Superior temporal gyrus (tissue), 1 donor: ENCODE data around the gene HLA-A.

Source experiments
- DNase-seq: peaks from one replicate; pipeline ENCODE4 v3.0.0-alpha.2; 2016; ENCODE audit errors: extremely low spot score

HLA-A gene

GRCh38 chr6:29935273-29935955 lies 6.9 kb upstream of the HLA-A start:
- DNase-seq, result no peak

DNA sequence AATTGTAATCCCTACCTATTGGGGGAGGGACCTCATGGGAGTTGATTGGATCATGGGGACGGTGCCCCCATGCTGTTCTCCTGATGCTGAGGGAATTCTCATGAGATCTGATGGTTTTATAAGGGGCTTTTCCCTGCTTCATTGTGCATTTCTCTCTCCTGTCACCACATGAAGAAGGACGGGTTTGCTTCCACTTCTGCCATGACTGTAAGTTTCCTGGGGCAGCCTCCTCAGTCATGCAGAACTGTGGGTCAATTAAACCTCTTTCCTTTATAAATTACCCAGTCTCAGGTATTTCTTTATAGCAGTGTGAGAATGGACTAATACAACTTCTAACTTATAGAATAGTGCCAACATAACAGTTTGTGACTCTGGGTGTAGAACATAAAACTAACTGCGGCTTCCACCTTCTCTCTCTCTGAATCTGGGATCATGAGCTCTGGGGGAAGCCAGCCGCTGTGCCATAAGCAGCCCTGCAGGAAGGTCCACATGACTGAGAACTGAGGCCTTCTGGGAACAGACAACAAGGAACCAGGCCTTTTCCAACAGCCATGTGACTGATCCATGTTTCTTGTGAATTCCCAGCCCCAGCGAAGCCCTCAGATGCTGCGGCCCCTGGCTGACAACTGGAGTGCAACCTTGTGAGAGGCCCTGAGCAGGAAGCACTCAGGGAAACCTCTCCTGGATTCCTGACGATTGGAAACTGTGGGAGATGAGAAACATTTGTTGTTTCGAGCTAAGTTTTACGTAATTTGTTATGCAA lies 3.4 kb upstream of the HLA-A start:
- no peak for DNase-seq

GRCh38 chr6:29941016-29941415 lies 1.3 kb upstream of the HLA-A start:
- no peak for DNase-seq

DNA sequence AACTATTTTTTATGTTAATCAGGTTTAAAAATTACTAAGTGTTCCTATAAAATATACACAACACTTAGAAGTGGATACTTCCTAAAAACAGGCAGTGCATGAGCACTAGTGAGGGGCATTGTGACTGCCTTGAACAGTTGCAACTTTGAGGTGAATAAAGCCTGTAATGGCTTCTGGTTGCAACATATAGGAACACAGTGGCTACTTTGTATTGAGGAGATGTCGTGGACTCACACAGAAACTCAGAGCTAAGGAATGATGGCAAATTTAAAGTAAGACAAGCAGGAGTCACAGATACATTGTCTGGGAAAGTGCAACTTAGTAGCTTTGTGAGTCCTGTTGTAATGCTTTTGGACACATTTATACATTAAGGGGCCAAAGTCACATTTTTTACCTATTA lies 861 bp upstream of the HLA-A start:
- DNase-seq, result peak; percentile 32

- DNase-seq, result no peak
Observed at GRCh38 chr6:29941916-29942274, 437 bp upstream of the HLA-A start.

DNA sequence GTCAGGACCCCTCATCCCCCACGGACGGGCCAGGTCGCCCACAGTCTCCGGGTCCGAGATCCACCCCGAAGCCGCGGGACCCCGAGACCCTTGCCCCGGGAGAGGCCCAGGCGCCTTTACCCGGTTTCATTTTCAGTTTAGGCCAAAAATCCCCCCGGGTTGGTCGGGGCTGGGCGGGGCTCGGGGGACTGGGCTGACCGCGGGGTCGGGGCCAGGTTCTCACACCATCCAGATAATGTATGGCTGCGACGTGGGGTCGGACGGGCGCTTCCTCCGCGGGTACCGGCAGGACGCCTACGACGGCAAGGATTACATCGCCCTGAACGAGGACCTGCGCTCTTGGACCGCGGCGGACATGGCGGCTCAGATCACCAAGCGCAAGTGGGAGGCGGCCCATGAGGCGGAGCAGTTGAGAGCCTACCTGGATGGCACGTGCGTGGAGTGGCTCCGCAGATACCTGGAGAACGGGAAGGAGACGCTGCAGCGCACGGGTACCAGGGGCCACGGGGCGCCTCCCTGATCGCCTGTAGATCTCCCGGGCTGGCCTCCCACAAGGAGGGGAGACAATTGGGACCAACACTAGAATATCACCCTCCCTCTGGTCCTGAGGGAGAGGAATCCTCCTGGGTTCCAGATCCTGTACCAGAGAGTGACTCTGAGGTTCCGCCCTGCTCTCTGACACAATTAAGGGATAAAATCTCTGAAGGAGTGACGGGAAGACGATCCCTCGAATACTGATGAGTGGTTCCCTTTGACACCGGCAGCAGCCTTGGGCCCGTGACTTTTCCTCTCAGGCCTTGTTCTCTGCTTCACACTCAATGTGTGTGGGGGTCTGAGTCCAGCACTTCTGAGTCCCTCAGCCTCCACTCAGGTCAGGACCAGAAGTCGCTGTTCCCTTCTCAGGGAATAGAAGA lies 978 bp downstream of the HLA-A start:
- no peak for DNase-seq

GRCh38 chr6:29945281-29945820 lies 3.0 kb downstream of the HLA-A start:
- no peak for DNase-seq

GRCh38 chr6:29946223-29947076 lies 4.1 kb downstream of the HLA-A start:
- DNase-seq, result no peak

DNA sequence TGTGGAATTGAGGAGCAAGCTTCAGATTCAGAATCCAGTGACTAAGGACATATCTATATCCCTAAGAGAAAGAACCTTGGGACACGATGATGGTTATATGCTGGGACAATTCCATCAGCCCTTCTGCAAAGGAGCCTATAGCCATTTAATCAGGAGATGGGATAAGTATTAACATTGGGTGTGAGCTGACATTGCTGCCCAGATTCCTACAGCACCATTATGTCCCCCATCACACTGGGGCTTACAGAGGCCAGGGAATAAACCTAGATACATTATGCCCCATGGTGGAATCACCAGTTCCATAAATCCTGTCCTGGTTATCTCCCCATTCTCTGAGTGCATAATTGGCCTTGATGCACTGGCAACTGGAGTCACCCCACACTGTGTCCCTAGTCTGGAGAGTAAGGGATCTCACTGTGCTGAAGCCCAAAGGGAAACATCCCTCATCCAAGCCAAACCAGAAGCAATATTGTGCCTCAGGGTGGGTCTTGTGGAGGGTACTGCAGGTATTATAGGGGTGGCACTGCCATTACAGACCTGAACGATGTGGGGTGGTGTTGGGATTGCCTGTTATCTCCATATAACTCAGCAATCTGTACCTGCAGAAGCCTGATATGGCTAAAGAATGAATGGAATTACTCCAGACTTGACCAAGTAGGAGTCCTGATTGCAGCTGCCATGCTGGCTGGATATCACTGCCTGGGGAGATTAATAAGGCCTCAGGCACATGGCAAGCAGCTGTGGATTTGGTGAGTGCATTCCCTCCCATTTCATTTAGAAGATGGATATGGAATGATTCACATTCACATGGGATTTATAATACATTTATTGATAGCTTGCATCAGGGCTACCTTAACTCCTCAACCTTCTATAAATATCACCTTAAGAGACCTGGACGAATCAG lies 5.0 kb downstream of the HLA-A start:
- no peak for DNase-seq

DNA sequence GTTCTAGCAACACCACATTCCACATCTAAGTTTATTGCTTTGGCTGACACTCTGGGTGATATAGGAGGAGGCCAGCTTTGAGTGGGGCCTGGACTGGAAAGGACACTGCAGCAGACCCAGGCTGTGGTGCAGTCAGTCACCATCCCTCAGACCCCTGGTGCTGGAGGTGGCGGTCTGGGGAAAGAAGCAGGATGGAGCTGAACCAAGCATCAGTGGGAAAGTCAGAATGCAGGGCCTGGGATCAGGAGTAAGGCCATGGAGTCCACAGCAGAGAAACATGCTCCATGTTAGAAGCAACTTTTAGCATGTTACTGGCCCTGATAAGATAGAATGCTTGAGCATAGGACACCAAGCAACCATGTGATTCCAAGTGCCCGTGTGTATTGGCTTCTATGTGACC lies 5.9 kb downstream of the HLA-A start:
- DNase-seq, result no peak

DNA sequence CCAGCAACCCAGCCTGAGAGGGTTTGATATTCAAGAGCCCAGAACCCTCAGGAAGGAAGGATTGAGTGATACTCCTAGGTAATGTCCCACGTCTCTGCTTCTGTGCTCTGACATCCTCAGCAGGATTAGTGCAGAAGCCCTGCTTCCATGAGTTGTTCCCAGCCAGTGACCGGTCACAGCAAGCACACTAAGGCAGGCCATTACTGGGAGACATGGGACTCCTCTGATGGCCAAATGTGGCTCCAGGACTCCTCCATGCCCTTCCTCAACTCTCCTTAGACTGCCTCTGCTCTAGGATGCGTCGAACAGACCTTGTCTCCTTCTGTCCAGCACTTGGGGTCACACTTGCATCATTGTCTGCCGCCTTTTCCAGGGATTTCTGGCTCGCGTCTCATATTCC lies 7.6 kb downstream of the HLA-A start:
- DNase-seq, result no peak

DNA sequence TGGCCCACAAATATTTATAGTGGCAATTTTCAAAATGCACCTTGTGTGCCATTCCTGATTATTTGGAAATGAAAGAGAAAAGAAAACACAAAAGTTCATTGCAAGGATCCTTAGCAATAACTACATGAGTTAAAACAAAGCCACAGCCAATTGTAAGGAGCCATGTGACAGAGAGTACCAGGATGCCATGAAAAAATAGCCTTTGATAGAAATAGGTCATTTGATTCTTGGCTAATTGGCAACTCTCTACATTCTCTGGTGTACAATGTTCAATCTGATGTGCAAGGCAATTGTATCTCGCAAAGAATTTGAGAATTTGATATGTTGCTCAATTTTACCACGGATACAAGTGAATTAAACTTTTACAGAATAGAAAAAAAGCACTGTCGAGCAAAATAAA lies 9.6 kb downstream of the HLA-A start:
- DNase-seq, result no peak

DNA sequence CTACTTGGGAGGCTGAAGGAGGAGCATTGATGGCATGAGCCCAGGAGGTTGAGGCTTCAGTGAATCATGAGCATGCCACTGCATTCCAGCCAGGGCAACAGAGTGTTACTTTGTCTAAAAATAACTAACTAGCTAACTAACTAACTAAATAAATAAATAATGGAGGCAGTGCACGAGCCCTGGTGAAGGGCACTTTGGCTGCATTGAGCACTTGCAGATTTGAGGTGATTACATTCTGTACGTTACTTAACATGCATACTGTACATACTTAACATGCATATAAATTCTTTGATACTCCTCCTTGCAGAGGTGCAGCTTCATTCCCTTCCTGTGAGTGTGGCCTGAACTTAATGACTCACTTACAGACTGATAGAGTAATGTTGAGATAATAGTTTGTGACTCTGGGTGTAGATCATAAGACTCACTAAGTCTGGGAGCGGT lies 10.7 kb downstream of the HLA-A start:
- no peak for DNase-seq

DNA sequence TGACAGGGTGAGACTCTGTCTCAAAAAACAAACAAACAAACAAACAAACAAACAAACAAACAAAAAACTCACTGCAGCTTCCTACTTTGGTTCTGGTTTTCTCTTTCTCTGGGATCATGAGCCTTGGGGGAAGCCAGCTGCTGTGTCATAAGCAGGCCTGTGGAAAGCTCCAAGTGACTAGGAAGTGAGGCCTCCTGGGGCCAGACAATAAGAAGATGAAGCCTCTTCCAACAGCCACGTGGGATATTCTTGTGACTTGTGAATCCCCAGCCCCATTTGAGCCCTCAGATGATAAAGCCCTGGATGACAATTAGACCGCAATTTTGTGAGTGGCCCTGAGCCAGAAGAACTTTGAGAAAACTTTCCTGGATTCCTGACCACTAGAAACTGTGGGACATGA lies 11.4 kb downstream of the HLA-A start:
- DNase-seq, result no peak

- DNase-seq, result no peak
Observed at GRCh38 chr6:29954272-29954671, 11.9 kb downstream of the HLA-A start.

DNA sequence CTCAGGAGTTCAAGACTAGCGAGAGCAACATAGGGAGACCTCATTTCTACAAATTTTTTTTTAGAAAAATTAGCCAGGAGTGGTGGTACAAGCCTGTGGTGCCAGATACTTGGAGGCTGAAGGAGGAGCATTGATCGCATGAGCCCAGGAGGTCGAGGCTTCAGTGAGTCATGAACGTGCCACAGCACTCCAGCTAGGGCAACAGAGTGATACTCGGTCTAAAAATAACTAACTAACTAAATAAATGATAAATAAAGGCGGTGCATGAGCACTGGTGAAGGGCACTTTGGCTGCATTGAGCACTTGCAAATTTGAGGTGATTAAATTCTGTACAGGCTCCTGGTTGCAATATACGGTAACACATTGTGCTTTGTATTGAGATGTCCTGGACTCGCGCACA lies 13.5 kb downstream of the HLA-A start:
- no peak for DNase-seq

- DNase-seq, result no peak
Observed at GRCh38 chr6:29956518-29956917, 14.2 kb downstream of the HLA-A start.

DNA sequence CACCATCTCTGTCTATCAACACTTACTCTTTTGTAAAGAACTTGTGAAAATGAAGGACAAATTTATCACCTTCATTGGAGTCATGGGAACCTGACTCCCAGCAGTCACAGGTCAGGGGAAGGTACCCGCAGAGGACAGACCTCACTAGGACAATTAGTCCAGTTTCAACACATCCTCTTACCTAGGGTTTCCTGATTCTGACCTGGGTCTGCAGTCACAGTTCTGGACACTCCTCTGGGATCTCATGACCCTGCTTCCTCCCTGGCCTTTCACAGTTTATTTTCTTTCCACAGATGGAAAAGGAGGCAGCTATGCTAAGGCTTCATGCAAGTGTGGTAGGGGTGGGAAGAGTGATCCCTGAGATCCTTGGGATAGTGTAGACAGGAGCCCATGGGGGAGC lies 15.7 kb downstream of the HLA-A start:
- DNase-seq, result no peak

GRCh38 chr6:29958921-29959320 lies 16.6 kb downstream of the HLA-A start:
- no peak for DNase-seq

GRCh38 chr6:29959467-29959866 lies 17.1 kb downstream of the HLA-A start:
- no peak for DNase-seq
